GM13976 (cell line): ENCODE measurements around the gene RNASET2.

Experiments used
- DNase-seq: peaks from one replicate; pipeline ENCODE4 v3.0.0; 2012; ENCODE audit warnings: low spot score
- in situ Hi-C: fragments of 300-500 bp; cut with MboI; formaldehyde crosslinking; loops from one replicate; pipeline ENCODE4 v1.12.0; 2022; ENCODE audit warnings: low sequenced_read_pairs, mixed read lengths, inconsistent platforms; ENCODE audit not compliant: unreplicated experiment
- TF ChIP-seq, protein P1 (sequence below): IDR thresholded peaks from 2 replicates; pipeline ENCODE4 v1.5.1; 2012; ENCODE audit warnings: borderline replicate concordance, mild to moderate bottlenecking; ENCODE audit not compliant: insufficient read depth; ENCODE audit errors: extremely low read depth, missing control alignments, control extremely low read depth

RNASET2 gene

DNA sequence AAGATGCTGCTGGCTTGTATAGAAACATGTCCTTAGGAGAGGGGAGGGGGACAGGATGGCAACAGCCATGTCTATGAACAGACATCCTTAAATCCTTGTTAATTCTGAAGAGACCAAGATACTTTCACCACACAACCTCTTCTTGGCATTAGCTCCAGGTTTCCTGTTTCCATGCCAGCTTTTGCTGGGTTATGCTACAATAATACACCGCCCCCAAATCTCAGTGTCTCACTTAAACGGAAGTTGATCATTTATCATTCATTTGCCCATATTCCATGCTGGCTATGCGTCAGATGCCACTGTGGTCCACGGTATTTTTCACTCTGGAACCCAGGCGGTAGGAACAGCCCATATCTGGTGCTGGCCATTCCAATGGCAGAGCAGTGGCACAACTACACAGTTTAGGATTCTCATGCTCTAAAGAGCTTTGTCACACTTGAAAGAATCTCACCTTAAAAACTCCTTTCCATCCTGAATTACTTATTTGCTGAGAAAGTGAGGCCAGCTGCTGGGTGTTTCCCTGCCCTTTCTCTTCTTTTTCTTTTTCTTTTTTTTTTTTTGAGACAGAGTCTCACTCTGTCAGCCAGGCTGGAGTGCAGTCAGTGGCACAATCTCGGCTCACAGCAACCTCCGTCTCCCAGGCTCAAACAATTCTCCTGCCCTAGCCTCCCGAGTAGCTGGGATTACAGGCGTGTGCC lies 3.7 kb upstream of the RNASET2 start:
- TF ChIP-seq, protein P1, sequence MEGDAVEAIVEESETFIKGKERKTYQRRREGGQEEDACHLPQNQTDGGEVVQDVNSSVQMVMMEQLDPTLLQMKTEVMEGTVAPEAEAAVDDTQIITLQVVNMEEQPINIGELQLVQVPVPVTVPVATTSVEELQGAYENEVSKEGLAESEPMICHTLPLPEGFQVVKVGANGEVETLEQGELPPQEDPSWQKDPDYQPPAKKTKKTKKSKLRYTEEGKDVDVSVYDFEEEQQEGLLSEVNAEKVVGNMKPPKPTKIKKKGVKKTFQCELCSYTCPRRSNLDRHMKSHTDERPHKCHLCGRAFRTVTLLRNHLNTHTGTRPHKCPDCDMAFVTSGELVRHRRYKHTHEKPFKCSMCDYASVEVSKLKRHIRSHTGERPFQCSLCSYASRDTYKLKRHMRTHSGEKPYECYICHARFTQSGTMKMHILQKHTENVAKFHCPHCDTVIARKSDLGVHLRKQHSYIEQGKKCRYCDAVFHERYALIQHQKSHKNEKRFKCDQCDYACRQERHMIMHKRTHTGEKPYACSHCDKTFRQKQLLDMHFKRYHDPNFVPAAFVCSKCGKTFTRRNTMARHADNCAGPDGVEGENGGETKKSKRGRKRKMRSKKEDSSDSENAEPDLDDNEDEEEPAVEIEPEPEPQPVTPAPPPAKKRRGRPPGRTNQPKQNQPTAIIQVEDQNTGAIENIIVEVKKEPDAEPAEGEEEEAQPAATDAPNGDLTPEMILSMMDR = no peak

DNA sequence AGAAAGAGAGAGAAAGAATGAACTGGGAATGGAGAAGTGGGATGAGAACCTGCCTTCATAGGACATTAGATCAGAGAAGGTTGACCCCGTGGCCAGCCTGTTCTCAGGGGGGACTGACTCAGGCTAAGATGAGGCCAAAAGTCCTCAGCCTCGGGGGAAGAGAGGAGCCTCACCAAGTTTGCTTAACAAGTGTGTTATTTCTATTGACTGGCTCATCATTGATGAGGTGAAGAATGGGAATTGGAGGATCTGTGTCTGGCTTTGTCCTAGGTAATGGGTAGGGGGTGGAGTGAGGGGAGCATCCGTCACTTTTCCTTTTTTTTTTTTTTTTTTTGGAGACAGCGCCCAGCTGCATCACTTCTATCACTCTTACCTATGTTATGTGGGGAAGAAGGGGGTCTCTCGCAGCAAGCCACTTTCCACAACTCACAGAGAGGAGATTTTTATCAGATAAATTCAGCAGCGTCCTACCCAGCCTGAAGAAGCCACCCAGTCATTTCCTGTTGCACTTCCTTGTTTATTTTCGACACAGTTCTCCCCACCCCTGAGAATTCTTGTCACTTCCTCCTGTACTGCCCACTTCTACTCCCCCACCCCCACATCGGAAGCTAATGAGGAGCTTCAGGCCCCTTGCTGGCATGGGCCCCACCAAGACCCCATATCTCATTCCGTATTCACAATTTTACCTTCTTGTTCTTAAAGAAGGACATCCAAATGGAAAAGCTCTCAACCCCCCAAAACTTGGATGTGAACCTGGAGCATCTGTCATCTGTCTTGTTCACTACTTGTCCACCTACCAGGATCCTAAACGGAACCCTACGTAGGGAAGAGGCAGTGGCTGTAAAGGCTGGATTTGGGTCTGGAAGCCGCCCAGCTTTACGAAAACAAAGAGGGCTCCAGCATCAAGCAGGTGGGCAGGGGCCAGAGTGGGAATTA lies 2.8 kb upstream of the RNASET2 start:
- in situ Hi-C loops = no loop called here
- TF ChIP-seq, protein P1 = no peak
- DNase-seq = no peak

More for the DNA sequence above, 3.7 kb upstream of the RNASET2 start:
- no peak for DNase-seq
- in situ Hi-C loops = no loop called here

DNA sequence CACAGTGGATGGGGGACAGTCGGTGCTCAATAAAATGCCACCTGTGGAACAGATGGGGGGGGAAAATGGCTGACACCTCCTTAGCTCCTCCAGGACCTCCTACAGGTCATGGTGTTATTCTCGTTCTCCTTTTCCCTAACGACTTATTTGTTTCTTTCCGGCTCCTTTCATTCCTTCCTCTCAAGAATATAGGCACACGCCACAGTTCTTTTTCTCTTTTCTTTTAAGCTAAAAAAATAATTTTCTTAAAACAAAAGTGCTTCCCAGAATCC lies 1.4 kb upstream of the RNASET2 start:
- in situ Hi-C loops = no loop called here
- DNase-seq = no peak
- TF ChIP-seq, protein P1 = no peak

DNA sequence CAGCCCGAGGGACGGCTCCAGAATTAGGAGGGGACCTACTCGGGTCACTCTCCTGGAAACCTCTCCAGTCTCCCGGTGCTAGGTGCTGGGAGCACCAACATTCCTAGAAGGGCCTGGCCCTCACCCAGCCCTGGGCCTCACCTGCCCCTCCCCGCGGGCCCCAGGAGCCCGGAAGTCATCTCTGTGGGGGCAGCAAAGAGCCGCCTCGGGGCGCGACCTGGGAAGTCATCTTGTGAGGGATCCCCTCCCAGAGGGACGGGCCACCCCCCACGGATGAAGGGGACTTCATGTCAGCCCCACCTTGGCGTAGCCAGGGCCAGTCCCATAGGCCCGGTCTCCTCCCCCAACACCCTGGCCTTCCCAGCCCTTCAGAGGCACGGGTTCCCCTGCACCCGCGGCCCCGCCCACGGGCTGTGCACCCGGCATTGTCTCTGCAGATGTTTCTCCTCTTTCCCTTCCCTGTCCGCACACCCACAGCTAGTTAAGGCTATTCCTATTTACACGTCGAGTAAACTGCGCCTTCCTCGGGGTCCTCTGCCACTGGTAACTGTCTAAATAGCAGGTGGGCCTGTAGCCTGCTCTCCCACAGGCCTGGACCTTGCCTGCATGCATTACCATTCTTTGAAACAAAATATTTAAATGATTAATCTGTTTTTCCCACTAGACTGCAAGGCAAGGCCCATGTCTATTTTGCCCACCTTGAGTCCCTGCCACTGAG lies 896 bp upstream of the RNASET2 start:
- in situ Hi-C loops = no loop called here
- TF ChIP-seq, protein P1 = no peak
- peak; percentile 69 for DNase-seq

DNA sequence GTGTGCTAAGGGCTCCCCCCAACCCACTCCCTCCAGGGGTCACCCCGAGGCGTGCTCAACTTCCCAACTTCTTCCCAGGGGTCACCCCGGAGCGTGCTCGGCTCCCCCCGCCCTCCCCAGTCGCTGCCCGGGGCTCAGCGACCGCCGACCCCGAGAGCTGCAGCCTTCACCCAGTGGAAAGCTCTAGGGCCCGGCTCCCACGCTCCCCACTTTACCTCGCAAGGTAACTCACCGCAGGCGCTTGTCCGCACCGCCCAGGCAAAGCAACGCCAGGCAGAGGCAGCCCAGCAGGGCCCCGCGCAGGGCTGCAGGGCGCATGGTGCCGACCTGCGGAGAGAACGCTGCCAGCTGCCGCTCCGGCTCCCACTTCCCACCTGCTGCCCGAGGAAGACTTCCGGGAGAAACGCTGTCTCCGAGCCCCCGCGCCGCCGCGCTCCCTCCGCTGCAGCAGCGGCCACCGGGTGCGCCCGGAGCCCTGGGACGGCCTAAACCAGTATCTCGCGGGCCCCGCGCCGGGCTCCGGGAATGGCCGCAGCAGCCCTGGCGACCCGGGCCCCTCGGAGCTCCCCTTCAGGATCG lies 396 bp downstream of the RNASET2 start:
- DNase-seq = no peak
- in situ Hi-C loops = no loop called here
- TF ChIP-seq, protein P1 = no peak

DNA sequence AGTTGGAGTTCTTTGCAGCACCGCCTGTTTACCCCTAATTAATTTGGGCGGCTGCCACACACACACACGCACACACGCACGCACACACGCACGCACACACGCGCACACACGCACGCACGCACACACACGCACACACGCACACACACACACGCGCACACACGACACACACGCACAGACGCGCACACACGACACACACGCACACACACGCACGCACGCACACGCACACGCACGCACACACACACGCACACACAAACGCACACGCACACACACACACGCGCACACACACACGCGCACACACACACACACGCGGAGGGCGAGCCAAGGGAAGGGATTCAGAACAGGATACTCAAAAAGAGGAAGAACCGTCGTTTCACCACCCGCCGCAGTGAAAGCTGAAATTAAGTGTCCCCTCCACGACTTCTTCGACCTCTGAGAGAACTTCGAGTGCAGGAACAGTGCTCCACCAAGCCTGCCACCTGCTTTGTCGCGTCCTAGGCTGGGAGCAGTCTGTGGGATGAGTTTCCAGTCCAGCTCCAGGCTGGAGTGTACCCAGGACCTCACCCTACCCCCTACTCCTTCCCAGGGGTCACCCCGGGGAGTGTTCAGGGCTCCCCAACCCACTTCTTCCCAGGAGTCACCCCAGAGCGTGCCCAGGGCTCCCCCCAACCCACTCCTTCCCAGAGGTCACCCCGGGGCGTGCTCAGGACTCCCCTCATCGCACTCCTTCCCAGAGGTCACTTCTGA lies 1.1 kb downstream of the RNASET2 start:
- in situ Hi-C loops = no loop called here
- TF ChIP-seq, protein P1 = no peak
- peak; percentile 68 for DNase-seq
